ENCODE measurements around the gene POC1B. TPM values are rescaled to one million over a fixed set of nuclear protein-coding genes. Genes with fewer than 3 reads are reported as not detected.

POC1B gene
- total and polyA plus RNA-seq, 4 donors, result 5.0 to 28.2 (median 7.6) TPM

Small RNA genes lying within 50 kb of the gene (small RNA-seq; reads per million reads assigned to genes)
- gene AC025034.2, result not detected
- gene POC1B-GALNT4, result not detected

Other genes with a start within 250 kb of the POC1B start
- 10 to 100 TPM; 34.4 to 36.3 TPM for gene DUSP6, start 173.5 kb downstream of the POC1B start, total RNA-seq
- gene DUSP6, start 173.5 kb downstream of the POC1B start, polyA plus RNA-seq, result 10 to 100 TPM; 24.1 to 37.0 TPM
- gene GALNT4, start 1.3 kb downstream of the POC1B start, total RNA-seq, result 10 to 100 TPM in 1 of 2 donors, 1 to 10 TPM in 1; 8.6 to 17.1 TPM
- 1 to 10 TPM; 1.7 to 2.7 TPM for gene GALNT4, start 1.3 kb downstream of the POC1B start, polyA plus RNA-seq
- gene ATP2B1, start 182.8 kb upstream of the POC1B start, total RNA-seq, result 10 to 100 TPM; 26.0 to 41.1 TPM
- gene ATP2B1, start 182.8 kb upstream of the POC1B start, polyA plus RNA-seq, result 10 to 100 TPM in 1 of 2 donors, 1 to 10 TPM in 1; 7.3 to 19.6 TPM